Small intestine (tissue), 7 donors: ENCODE data around the gene ASIC2. TPM values are rescaled to one million over a fixed set of nuclear protein-coding genes. Genes with fewer than 3 reads are reported as not detected.

Source experiments
- DNase-seq, 2 donors: peaks; one replicate each; pipeline versions ENCODE4 v3.0.0 to v3.0.0-alpha.2; 2013
- FAIRE-seq: peaks from 2 replicates; lab custom pipeline; 2012; peaks lifted over from hg19 to GRCh38; lab: Jason Lieb, UNC
- H3K27ac ChIP-seq, 3 donors: one replicate each; pipeline ENCODE4 v1.5.1; 2013; ENCODE audit warnings: low read length in 2 of 3, mild to moderate bottlenecking in 2 of 3, control low read depth in 1 of 3, inconsistent platforms in 1 of 3, low read depth in 1 of 3, moderate library complexity in 1 of 3
- H3K27me3 ChIP-seq, 3 donors: one replicate each; pipeline ENCODE4 v1.6.1; 2013; ENCODE audit warnings: low read length in 3 of 3, inconsistent platforms in 1 of 3; ENCODE audit not compliant: control insufficient read depth in 3 of 3, insufficient read depth in 3 of 3
- H3K36me3 ChIP-seq, 3 donors: one replicate each; pipeline ENCODE4 v1.6.1; 2013; ENCODE audit warnings: low read length in 3 of 3, inconsistent platforms in 1 of 3, low read depth in 1 of 3, mild to moderate bottlenecking in 1 of 3, moderate library complexity in 1 of 3; ENCODE audit not compliant: control insufficient read depth in 3 of 3, insufficient read depth in 2 of 3
- H3K4me1 ChIP-seq, 3 donors: one replicate each; pipeline ENCODE4 v1.6.1; 2013; ENCODE audit warnings: low read length in 2 of 3, inconsistent platforms in 1 of 3, low read depth in 1 of 3, mild to moderate bottlenecking in 1 of 3, moderate library complexity in 1 of 3; ENCODE audit not compliant: control insufficient read depth in 3 of 3, insufficient read depth in 2 of 3
- H3K4me3 ChIP-seq, 3 donors: one replicate each; pipeline ENCODE4 v1.5.1; 2013; ENCODE audit warnings: low read length in 3 of 3, control low read depth in 1 of 3, inconsistent platforms in 1 of 3, low read depth in 1 of 3, mild to moderate bottlenecking in 1 of 3, moderate library complexity in 1 of 3
- H3K9me3 ChIP-seq, 2 donors: one replicate each; pipeline ENCODE4 v1.6.1; 2013; ENCODE audit warnings: low read depth in 1 of 2, low read length in 1 of 2; ENCODE audit not compliant: control insufficient read depth in 2 of 2, insufficient read depth in 1 of 2
- WGBS, 3 donors: extraction: QIAGEN DNeasy Blood & Tissue Kit; methylation state at CpG; one replicate each; pipeline ENCODE4 v1.1.7; 2013; 5-methylcytosine and 5-hydroxymethylcytosine counted together
- polyA plus RNA-seq, 4 donors: library from polyadenylated mRNA; stranded (reverse) in 3 of 4; unstranded in 1 of 4; fragments of 200-250 nt in 3 of 4; fragments of 120-200 nt in 1 of 4; gene quantifications; one replicate each; pipeline versions ENCODE4 v1.2.1 to v1.2.3, GENCODE V29; 2013
- donor health status: healthy with polysubstance abuse.
- donor health status: control.
- donor health status: control.
- donor health status: Bipolar disorder and iron deficiency.
- donor health status: healthy.

The ASIC2 gene
- polyA plus RNA-seq, 4 donors = 1.5 to 14.4 TPM; not detected in 2

DNA sequence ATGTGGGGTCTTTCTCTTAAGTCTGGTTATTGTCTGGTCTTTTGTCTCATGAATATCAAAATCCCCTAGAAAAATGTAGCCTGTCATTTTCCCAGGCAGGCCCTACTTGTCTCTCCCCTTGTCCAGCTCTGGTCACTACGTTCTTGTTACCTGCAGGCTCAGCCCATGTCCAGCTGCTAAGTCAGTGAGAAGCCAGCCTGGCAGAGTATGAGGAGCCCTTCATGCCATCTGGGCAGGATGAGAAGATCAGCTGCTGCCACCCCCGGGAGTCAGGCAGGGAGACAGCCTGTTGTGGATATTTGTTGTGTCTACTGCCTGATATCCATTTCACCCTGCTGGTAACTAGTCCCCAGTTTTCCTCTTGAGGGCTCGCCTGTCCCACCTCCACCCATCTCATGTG lies 88.9 kb downstream of the ASIC2 start:
- Histone ChIP-seq H3K4me3 (no peak overlapping the region), H3K9me3 (no peaks in the 10 kb centered on the region), H3K36me3 (peaks cover 0 to 2% (median 0%) of the 10 kb centered on the region in 3 donors), H3K27ac (no peak overlapping the region), H3K4me1 (peaks cover 0 to 17% (median 2%) of the 10 kb centered on the region in 3 donors), H3K27me3 (peaks cover 0 to 5% (median 0%) of the 10 kb centered on the region in 3 donors)
- FAIRE-seq = no peak
- 77 to 84% (median 83%) methylated on average over 3 of the region's 3 CpGs for WGBS, 3 donors
- no peak for DNase-seq

DNA sequence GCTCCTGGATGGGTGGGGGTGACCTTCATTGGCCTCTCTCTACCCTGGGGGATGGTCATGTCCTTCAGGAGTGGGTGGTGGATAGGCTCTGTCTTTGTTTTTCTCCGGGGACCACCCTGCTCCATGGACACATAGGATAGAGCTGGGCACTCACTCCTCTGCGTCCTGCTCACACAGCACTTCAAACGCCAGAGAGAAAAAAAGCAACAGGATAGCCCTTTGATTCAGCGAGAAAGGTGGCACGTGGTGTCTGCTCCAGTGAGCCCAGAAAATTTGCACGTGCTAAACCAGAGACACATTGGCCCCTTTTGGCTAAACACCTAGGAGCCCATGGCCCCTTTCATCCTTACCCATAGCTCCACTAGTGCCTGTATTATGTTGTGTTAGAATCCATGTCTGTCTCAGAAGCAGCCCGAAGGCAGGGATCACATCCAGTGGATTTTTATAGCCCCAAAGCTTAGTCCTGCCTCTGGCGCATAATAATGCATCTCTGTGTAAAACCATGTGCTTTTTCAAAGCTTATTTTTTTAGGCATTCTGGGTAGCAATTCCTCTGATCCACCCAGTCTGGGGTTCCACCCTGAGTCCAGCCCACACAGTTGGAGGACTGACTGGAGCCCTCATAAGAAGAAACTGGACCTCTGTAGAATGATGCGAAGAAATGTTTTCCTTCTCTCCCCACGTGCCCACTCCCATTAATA lies 90.1 kb downstream of the ASIC2 start:
- Histone ChIP-seq H3K27me3 (peaks cover 0 to 5% (median 0%) of the 10 kb centered on the region in 3 donors), H3K4me3 (no peak overlapping the region), H3K36me3 (peaks cover 0 to 2% (median 0%) of the 10 kb centered on the region in 3 donors), H3K4me1 (peaks cover 0 to 21% (median 2%) of the 10 kb centered on the region in 3 donors), H3K27ac (no peak overlapping the region), H3K9me3 (no peaks in the 10 kb centered on the region)
- DNase-seq (no peak), FAIRE-seq (no peak)
- whole genome bisulfite sequencing, 3 donors = 62 to 87% (median 75%) methylated on average over 10 of the region's 10 CpGs

DNA sequence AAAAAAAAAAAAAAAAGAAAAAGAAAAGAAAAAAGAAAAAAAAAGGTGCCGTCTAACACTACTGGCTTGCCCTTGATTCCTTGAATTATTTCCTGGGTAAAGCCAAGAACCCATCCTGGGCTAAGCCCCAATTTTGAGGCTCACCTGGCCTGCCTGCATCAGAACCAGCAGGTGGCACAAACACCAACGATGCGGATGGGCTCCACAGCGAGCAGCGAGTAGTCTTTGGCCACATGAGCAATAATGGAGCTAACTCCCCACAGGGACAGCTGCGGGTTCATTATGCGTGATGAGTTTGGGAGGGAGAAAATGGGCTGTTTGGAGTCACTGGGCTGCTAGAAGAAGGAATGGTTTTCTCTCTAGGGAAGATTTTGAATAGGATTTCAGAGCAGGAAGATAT lies 91.1 kb downstream of the ASIC2 start:
- Histone ChIP-seq H3K4me1 (peaks cover 0 to 26% (median 2%) of the 10 kb centered on the region in 3 donors), H3K4me3 (no peak overlapping the region), H3K27me3 (peaks cover 0 to 5% (median 0%) of the 10 kb centered on the region in 3 donors), H3K36me3 (no peaks in the 10 kb centered on the region), H3K27ac (no peak overlapping the region), H3K9me3 (no peaks in the 10 kb centered on the region)
- FAIRE-seq (no peak), DNase-seq (peak in 1 of 2 donors; percentile 14)
- 61 to 87% (median 78%) methylated on average over 7 of the region's 7 CpGs for WGBS, 3 donors

DNA sequence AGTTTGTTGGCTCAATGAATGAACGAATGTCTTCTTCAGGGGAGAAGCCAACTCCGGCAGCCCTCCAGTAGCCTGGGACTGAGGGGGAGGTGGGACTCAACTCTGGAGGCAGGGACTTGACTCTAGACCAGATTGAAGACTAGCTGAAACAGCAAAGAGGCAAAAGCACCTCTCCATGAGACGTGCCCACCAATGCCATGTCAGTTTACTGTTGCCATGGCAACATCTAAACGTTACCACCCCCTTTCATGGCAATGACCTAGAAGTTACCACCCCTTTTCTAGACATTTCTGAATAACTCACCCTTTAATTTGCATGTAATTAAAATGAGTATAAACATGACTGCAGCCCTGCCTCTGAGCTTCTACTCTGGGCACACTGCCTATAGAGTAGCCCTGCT lies 91.8 kb downstream of the ASIC2 start:
- Histone ChIP-seq H3K4me3 (no peak overlapping the region), H3K4me1 (peaks cover 0 to 26% (median 2%) of the 10 kb centered on the region in 3 donors), H3K36me3 (no peaks in the 10 kb centered on the region), H3K27me3 (peaks cover 0 to 5% (median 0%) of the 10 kb centered on the region in 3 donors), H3K27ac (no peak overlapping the region), H3K9me3 (no peaks in the 10 kb centered on the region)
- WGBS, 3 donors = 71 to 73% (median 73%) methylated on average over 4 of the region's 4 CpGs
- FAIRE-seq = no peak
- DNase-seq = peak in 1 of 2 donors; percentile 8

DNA sequence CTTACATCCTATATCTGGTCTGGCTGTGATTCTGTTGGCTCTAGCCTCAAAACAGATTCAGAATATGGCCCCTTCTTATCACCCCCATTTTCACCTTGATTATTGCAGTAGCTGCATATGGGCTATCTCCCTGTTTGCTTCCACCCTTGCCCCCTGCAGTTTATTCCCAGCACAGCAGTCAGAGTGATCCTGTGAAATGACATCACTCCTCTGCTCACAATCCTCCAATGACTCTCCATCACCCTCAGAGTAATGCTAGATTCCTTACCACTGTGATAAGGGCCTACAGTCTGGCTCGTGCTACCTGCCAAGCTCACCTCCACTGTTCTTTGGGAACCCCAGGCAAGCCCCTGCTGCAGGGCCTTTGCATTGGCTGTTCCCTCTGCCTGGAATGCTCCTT lies 92.5 kb downstream of the ASIC2 start:
- WGBS, 3 donors = 0 to 23% (median 18%) methylated on average over 1 of the region's 1 CpG
- peak; percentile 17 to 74 for DNase-seq

DNA sequence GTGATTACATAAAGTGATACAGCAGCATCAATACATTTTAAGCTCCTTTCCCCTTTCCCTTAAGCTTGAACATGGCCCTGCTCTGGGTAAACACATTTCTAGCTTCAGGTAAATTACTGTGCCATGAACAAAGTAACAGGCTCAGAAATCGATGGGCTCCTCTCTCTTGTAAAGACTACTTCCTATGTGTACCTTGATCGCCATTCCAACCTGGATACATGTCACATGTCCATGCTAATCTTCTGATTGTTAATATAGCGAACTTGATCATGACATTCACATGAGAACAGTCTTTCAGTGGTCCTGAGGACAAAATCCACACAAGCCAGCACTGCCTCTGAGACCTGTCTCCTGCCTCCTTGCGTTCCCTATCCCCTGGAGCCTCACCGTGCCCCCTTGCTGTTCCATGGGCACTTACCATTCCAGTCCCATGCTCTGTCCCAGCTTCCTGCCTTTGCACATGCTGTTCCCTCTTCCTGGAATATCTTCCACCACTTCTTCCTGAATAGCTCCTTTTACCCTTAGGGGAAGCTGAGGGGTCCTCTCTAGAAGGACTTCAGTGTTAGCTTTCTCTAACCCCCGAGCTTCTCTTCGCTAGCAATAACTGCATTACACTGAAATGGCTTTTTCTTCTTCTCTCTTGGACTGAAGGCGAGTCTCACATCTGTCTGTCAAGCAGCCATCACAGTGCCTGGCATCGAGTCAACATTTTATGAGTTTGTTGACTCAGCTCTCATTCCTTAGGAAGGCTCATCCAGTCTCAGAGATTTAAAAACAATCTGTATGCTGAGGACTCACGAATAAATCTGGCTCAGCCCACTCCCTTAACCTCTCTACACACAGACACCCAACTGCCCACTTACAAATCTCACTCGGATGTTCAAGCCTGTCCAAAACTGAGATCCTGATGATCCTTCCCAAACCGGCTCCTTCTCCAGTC lies 93.3 kb downstream of the ASIC2 start:
- Histone ChIP-seq H3K36me3 (no peaks in the 10 kb centered on the region), H3K4me1 (peaks cover 0 to 26% (median under 1%) of the 10 kb centered on the region in 3 donors), H3K27ac (peak overlapping the region in 2 of 3 donors; percentile 39), H3K4me3 (no peak overlapping the region), H3K9me3 (no peaks in the 10 kb centered on the region), H3K27me3 (peaks cover 0 to 5% (median 0%) of the 10 kb centered on the region in 3 donors)
- FAIRE-seq = no peak
- WGBS, 3 donors = 11 to 54% (median 27%) methylated on average over 12 of the region's 12 CpGs
- DNase-seq = peak; percentile 60 to 82

More for the DNA sequence above, 92.5 kb downstream of the ASIC2 start:
- peak overlapping the region in 1 of 3 donors; percentile 37 for H3K27ac ChIP-seq
- no peaks in the 10 kb centered on the region for H3K9me3 ChIP-seq
- H3K4me3 ChIP-seq = no peak overlapping the region
- H3K27me3 ChIP-seq = peaks cover 0 to 5% (median 0%) of the 10 kb centered on the region in 3 donors
- no peak for FAIRE-seq
- no peaks in the 10 kb centered on the region for H3K36me3 ChIP-seq
- H3K4me1 ChIP-seq = peaks cover 0 to 26% (median 2%) of the 10 kb centered on the region in 3 donors

DNA sequence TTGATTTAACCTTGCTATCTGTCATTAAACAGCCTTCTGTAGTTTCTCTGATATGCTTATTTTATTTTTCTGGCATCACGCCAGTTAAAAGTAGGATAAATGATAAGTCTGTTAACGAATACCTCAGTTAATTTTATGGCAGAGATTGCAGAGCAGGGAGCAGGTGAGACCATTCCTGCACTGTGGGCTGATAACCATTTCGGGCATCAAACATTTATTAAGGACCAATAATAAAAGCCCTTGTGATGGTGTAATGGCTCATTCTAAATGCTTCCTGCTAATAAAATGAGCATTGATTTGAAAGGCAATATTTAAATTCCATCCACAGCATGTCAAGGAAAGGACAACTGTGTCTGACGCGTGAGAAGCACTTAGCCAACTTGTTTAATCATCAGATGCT lies 94.1 kb downstream of the ASIC2 start:
- H3K27ac ChIP-seq = peak overlapping the region in 1 of 3 donors; percentile 39
- FAIRE-seq (no peak), DNase-seq (peak; percentile 71 to 90)
- peaks cover 0 to 5% (median 0%) of the 10 kb centered on the region in 3 donors for H3K27me3 ChIP-seq
- H3K4me1 ChIP-seq = peaks cover 0 to 26% (median 0%) of the 10 kb centered on the region in 3 donors
- no peaks in the 10 kb centered on the region for H3K9me3 ChIP-seq
- 15 to 48% (median 26%) methylated on average over 5 of the region's 5 CpGs for WGBS, 3 donors
- no peak overlapping the region for H3K4me3 ChIP-seq
- no peaks in the 10 kb centered on the region for H3K36me3 ChIP-seq

DNA sequence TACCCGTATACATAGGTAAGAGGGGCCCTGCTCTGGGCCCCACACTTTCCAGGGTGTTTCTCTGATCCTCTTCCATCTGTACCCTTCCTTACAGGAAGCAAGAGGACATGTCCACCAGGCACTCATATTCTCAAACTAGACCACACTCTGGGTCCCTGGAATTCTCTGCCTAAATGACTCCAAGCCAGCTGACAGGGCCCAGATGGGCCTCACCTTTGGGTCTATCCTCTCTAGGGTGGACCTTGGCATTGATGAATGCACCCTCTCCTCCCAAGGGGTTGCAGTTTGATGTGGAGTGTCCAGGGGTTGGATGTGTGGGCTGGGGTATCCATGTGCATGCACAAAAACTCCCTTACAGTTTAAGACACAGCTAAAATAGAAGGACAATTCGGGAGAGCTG lies 95.8 kb downstream of the ASIC2 start:
- DNase-seq (no peak), FAIRE-seq (no peak)
- no peak overlapping the region for H3K27ac ChIP-seq
- WGBS, 3 donors = 84 to 91% (median 88%) methylated on average over 2 of the region's 2 CpGs
- no peaks in the 10 kb centered on the region for H3K36me3 ChIP-seq
- H3K4me1 ChIP-seq = peaks cover 0 to 26% (median 0%) of the 10 kb centered on the region in 3 donors
- H3K27me3 ChIP-seq = peaks cover 0 to 1% (median 0%) of the 10 kb centered on the region in 3 donors
- no peaks in the 10 kb centered on the region for H3K9me3 ChIP-seq
- H3K4me3 ChIP-seq = no peak overlapping the region
